OCI-LY7 (cell line): ENCODE results near the gene RINT1.

ENCODE experiments used
- EZH2phosphoT487 ChIP-seq: fragments of 200-600 bp; sonication (generic); IDR thresholded peaks from 2 replicates; pipeline ENCODE4 v1.6.1; 2018; ENCODE audit warnings: low read depth, borderline replicate concordance, mild to moderate bottlenecking, mixed run types, antibody characterized with exemption, low read length, moderate library complexity, mixed read lengths
- TF ChIP-seq, protein P1 (sequence below): fragments of 200-600 bp; sonication (generic); conservative IDR thresholded peaks from 2 replicates; pipeline ENCODE4 v1.5.1; 2014; ENCODE audit warnings: mild to moderate bottlenecking, antibody characterized with exemption, low read length, moderate library complexity, mixed read lengths

DNA sequence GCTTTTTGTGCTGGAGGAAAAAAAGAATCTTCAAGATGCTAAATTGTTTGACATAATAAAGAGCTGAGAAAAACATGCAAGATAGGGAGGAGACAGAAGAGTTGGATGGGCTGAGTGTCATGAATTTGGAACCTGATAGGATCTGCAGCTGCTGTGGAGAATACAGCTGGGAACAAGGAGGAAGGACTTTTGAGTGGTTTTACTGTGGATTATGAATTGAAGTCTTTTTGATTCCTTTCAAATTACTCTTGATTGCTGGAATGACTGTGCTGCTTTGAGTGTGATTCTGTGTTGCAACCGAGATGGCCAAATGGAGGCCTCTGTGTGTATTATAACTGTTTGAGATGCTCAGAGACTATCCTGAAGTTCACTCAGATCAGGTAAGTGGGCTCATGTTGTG lies 45.2 kb downstream of the RINT1 start:
- TF ChIP-seq EZH2phosphoT487 = no peak
- TF ChIP-seq, protein P1, sequence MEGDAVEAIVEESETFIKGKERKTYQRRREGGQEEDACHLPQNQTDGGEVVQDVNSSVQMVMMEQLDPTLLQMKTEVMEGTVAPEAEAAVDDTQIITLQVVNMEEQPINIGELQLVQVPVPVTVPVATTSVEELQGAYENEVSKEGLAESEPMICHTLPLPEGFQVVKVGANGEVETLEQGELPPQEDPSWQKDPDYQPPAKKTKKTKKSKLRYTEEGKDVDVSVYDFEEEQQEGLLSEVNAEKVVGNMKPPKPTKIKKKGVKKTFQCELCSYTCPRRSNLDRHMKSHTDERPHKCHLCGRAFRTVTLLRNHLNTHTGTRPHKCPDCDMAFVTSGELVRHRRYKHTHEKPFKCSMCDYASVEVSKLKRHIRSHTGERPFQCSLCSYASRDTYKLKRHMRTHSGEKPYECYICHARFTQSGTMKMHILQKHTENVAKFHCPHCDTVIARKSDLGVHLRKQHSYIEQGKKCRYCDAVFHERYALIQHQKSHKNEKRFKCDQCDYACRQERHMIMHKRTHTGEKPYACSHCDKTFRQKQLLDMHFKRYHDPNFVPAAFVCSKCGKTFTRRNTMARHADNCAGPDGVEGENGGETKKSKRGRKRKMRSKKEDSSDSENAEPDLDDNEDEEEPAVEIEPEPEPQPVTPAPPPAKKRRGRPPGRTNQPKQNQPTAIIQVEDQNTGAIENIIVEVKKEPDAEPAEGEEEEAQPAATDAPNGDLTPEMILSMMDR = no peak
